GM18873 (cell line): ENCODE results near the gene NAA10.

ENCODE experiments used
- ATAC-seq: cut with Tn5 transposase; IDR thresholded peaks from one replicate; pipeline ENCODE4 v1.9.1; 2021; ENCODE audit warnings: mild to moderate bottlenecking, moderate library complexity, moderate number of reproducible peaks; ENCODE audit not compliant: unreplicated experiment, low FRiP score

The NAA10 gene

DNA sequence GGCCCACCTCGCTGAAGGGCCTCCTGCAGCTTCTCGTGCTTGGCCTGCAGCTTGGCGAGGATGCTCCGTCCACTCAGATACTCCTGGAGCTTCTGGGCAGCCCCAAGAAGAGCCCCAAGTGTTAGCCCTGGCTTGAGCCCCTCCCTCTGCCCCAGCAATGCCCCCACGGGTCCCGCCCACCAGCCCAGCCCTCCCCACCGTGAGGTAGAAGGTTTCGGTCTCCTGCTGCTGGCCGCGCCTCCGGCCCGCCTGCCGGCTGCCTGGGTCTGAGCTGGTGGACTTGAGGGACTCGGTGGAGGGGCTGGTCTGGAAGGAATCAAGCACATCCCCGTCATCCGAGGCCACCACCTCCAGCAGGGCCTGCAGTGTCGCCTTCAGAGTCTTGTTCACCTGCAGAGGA is 21.6 kb downstream of the NAA10 start:
- ATAC-seq: no peak

DNA sequence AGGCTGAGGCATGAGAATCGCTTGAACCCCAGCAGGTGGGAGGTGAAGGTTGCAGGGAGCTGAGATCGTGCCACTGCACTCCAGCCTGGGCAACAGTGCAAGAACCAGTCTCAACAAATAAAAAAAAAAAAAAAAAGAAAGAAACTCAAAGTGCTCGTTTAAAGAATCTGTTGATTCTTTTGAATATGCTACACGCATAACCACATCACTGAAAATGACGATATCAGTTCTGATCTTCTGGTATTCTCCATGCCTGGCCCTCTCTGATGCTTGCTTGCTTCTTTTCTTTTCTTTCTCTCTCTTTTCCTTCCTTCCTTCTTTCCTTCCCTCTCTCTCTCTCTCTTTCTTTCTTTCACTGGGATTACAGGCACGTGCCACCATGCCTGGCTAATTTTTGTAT is 23.0 kb downstream of the NAA10 start:
- no peak for ATAC-seq

DNA sequence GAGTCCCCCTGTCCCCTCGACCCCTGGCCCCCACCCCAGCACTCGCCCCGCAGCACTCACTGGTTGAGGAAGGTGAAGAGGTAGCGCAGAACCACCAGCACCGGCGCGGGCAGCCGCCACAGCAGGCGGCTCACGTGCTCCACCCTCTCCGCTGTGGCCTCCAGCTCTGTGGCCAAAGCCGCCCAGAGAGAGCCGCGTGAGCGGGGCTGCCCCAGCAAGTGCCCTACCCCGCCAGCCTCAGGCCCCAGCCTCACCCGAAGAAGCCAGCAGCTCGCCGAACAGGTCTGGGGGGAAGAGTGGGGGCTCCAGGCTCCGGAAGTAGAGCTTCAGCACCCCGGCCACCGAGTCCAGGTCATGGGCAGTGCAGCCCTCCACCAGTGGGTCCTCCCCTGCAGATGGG is 24.4 kb downstream of the NAA10 start:
- ATAC-seq: no peak

DNA sequence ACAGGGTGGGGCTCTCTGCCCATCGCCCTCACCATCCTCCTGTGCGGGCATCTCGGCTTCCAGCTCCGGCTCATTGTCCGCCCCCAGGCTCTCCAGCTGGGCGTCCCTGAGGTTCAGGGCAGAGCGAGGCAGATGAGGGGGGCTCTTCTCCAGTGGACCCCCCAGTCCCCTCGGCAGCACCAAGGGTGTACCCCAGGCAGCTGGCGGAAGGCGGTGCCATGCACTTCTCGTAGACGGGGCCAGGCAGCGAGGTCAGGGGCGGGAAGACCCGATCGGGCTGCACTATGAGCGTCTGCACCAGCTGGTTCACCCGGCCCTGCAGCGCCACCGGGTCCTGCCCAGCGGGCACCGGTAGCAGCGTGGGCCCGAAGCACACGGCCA is 24.9 kb downstream of the NAA10 start:
- ATAC-seq: no peak

DNA sequence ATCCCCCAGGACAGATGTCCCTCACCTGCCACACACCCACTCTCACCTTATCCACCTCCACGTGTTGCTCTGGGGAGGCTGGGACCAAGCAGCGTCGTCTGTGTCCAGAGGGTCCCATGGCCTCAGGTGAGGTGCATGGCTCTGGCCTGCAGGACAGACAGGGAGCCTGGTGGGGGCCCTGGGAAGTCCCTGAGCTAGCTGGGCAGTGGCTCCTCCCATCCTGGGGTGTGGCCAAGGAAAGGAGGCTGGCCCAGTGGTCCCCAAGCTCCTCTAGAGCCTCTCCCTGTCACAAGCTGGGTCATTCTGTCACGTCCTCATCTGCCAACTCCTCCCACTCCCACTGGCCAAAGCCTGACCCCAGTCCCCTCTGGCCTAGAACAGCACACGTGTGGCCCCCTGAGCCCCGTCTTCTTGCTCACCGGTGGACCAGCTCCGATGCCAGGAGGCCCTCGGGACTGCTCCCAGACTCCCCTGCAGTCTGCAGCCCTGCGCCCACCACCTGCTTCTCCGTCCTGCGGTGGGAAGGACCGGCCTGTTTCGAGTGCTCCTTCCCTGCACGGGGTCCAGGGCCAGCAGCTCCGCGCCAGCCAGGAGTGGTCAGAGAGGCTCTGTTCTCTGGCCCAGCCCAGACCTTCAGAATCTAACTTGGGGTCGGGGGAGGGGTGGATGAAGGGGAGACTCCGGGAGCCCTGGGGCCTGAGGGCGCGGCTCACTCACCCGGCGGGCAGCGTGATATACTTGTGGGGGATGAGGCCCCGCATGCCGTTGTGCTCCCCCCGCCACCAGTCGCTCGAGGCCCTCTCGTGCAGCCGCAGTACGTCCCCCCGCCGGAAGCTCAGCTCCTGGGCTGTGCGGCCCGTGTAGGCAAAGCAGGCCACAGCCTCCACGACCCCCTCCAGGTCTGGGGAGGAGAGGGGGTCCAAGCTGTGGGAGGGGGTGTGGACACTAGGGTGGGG is 25.5 kb downstream of the NAA10 start:
- ATAC-seq: no peak

DNA sequence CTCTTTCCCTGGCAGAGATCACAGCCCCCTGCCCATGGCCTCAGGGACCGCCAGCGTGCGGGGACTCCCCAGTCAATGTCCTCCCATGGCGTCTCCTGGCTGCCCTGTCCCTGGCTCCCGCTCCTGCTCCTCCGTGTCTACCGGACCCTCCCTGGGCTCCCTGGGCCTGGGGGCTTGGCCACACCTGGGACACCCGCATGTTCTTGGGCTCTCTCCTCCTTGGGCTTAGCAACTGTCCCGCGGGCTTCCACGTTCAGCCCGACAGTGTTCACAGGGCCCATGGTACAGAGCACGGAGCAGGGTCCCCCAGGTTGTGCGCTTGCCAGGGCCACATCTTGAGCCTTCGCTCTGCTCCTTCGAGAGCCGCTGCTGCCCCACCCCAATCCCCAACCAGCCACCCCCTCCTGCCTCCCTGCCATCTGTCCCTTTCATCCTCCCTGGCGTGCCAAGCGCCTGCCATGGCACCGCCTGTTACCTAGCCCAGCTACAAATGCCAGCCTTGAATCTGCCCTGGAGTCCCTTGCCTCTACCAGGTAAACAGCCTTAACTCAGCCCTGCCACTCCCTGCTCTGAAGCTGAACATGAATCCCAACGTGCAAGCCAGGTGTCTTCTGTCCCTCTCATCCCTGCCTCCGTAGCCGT is 26.5 kb downstream of the NAA10 start:
- no peak for ATAC-seq

DNA sequence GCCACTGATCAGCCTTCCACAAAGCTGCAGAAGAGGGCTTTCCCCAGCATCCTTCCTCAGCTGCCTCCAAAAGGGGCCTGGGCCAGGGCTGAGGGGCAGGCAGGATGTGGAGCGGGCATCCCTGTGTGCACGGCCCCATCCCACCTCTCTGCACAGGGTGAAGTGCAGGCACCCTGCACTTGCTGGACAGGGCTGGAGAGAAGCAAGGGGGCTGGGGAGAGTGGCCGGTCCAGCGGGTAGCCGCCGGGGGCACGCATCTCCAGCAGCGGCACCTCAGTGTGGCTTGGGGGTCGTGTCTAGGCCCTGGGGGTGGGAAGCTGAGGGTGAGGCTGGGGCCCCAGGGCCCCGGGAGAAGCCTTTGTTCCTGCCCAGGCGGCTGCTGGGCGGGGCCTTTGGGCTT is 27.4 kb downstream of the NAA10 start:
- no peak for ATAC-seq

DNA sequence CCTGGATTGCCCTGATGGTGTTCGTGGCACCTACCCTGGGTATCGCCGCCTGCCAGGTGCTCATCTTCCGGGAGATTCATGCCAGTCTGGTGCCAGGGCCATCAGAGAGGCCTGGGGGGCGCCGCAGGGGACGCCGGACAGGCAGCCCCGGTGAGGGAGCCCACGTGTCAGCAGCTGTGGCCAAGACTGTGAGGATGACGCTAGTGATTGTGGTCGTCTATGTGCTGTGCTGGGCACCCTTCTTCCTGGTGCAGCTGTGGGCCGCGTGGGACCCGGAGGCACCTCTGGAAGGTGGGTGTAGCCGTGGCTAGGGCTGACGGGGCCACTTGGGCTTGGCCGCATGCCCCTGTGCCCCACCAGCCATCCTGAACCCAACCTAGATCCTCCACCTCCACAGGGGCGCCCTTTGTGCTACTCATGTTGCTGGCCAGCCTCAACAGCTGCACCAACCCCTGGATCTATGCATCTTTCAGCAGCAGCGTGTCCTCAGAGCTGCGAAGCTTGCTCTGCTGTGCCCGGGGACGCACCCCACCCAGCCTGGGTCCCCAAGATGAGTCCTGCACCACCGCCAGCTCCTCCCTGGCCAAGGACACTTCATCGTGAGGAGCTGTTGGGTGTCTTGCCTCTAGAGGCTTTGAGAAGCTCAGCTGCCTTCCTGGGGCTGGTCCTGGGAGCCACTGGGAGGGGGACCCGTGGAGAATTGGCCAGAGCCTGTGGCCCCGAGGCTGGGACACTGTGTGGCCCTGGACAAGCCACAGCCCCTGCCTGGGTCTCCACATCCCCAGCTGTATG is 28.5 kb downstream of the NAA10 start:
- no peak for ATAC-seq

DNA sequence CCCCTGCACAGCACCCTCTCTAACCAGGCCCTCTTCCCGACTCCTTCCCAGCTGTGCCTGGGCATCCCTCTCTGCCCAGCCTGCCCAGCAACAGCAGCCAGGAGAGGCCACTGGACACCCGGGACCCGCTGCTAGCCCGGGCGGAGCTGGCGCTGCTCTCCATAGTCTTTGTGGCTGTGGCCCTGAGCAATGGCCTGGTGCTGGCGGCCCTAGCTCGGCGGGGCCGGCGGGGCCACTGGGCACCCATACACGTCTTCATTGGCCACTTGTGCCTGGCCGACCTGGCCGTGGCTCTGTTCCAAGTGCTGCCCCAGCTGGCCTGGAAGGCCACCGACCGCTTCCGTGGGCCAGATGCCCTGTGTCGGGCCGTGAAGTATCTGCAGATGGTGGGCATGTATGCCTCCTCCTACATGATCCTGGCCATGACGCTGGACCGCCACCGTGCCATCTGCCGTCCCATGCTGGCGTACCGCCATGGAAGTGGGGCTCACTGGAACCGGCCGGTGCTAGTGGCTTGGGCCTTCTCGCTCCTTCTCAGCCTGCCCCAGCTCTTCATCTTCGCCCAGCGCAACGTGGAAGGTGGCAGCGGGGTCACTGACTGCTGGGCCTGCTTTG is 29.2 kb downstream of the NAA10 start:
- no peak for ATAC-seq

DNA sequence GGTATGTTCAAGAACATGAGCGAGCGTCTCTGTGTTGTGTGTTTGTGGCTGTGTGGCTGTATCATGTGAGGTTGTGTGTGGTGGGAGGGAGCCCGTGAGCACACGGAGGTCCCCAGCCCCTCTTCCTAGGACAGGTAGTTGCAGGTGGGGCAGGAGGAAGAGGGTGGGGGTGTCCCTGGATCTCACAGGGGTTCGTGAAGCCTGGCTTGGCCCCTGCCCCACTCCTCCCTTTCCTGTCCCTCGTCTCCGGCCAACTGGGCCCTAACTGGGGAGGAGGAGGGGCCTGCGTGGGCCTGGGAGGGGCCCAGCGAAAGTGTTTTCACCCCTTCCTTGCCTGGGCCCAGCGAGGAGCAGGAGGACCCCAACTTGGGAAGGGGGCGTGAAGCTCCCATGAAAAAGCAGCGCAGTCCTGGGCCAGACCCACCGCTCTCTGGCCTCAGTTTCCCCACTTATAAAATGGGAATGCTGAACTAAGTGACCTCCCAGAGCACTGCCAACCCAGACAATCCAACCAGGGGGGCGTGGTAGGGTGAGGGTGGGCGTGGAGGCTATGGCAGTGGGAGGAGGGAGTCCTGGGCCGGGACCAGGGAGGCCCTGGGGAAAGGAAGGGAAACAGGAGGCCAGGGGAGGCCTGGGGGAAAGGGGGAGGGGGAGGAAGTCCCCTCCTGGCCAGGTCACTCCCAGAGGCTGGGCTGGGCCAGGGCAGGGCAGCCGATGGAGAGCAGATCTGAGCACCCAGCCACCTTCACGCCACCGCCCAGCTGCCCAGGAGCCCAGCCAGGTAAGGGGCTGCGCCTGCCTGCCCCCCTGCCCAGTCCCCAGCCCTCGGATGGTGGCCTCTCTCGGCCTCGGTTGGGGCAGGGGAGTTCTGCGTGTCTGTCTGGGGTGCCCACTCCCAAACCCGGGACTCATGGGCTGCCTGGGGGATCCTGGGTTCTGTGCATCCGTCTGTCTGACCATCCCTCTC is 30.6 kb downstream of the NAA10 start, which contains the start of gene AVPR2:
Gene AVPR2 (plus strand): TSS at position 683 of the 967 bp plus-strand sequence. CDS start 473 bp downstream, outside the sequence.
- ATAC-seq: no peak

DNA sequence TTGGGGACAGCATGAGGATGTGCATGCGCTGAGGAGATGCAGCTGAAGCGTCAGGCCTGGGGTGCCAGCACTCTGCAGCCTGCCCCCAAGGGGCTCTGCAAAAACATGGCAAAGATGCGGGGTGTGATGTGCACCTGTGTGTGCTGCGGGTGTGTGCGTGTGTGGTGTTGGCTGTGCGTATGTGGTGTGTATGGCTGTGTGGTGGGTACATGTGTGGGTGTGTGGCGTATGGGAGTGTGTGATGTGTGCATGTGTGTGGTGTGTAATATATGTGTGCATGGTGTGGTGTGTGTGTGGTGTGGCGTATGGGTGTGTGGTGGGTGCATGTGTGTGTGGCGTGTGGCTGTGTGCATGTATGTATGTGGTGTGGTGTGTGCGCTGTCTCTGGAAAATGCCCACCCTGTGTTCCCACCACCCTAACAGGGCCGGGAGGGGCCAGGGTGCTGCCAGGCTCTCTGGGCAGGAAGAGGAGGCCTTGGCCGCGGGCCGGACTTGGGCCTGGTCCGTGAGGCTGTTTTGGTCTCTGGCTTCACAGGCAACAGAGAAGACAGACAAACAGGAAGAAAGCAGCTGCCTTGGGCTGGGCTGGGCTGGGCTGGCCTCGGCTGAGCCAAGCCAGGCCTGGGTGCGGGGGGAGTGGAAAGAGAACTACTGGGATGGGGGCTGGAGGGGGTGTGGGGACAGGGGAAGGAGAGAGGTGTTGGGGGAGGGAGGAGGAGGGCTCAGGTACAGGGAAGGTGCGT is 31.4 kb downstream of the NAA10 start:
- ATAC-seq: no peak

DNA sequence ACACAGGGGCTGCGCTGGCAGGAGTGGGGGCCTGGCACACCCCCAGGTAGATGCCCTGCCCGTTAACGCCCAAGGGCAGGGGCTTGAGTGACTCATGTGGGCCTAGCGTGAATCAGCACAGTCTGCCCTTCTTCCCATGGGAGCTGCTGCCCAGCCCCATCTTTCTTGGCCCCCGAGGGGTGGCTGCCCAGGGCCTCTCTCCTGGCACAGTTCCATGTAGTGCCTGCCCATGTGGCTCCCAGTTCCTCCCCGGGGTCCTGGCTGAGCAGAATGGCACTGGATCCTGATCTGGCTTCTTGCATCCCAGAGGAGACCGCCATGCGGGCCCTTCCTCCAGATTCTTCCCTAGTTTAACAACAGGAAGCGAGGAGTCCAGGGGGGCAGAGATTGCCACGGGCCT is 32.5 kb downstream of the NAA10 start:
- no peak for ATAC-seq

DNA sequence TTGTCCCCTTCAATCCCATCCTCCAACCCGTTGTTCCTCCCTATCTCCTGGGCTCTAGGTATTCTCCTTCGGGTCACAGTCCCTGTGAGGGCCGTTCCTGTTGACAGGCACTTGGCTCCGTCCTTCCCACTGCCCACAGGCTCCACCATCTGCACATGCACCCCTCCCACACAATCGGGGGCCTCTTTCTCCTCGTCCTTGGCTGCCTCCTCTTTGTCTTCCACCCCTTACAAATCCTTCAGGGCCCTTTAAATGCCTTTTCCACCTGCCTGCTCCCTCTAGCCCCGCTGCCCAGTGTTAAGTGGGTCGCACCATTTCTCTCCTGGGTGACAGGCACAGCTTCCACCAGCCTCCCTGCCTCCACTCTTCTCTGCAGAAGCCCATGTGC is 33.1 kb downstream of the NAA10 start:
- ATAC-seq: no peak

DNA sequence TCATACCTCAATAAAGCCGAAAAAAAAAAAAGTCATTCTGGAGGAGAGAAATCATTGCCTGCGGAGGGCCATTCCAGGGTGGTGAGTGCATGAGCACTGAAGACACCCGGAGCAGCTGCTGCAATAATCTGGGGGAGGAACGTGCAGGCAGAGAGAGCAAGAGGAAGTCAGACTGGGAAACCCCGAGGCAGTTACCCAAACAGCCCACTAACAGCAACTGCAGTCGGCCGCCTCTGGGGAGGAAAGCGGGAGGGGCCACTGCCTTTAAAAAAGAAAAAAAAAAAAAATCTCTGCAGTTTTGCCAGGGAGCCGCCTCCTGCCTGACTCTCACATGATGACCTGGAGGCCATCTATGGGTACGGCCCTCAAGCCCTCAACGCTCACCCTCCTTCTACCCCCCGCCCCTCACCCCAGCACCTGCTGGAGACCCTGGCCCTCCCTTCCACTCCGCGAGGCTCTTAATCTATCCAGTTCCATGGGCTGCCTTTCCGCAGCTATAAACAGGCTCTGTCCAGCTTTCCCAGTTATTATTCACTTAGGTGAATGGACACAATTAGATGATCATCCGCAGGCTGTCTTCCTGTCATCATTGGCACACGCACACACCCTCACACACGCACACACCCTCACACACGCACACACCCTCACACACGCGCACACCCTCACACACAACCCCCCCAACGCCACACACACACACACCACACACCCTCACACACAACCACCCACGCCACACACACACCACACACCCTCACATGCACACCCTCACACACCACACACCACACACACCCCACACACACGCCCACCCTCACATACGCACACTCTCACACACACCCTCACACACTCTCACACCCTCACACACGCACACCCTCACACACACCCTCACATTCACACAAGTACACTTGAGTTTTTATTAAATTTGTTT is 33.7 kb downstream of the NAA10 start:
- ATAC-seq: peak; percentile 92

DNA sequence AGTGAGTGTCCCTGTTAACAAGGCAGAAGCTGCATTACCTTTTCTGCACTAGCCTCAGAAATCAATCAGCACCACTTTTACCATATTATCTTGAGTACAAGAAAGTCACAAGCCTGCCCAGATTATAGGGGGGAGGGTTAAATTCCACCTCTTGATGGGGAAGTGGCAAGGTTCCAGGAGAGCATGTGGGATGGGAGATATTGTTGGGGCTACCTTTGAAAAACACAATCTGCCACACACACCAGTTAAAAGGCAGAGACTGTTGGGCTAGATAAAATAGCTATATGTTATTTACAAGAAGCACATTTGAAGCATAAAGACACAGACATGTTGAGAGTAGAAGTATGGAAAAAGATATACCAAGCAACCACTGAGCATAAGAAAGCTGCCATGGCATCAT is 36.9 kb downstream of the NAA10 start:
- ATAC-seq: no peak

DNA sequence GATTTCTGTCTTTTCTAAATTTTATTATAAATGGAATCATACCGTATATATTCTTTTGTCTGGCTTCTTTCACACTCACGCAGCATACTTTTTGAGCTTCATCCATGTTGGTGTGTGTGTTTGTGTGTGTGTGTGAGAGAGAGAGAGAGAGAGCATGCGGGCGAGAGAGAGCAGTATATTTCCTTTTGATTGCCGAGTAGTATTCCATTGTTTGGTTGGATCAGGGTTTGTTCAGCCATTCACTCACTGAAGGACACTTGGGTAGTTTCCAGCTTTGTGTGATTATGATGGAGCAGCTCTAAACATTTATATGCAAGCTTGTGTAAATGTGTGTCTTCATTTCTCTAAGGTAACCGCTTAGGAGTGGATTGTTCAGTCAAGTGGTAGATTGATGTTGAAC is 45.7 kb downstream of the NAA10 start:
- no peak for ATAC-seq

DNA sequence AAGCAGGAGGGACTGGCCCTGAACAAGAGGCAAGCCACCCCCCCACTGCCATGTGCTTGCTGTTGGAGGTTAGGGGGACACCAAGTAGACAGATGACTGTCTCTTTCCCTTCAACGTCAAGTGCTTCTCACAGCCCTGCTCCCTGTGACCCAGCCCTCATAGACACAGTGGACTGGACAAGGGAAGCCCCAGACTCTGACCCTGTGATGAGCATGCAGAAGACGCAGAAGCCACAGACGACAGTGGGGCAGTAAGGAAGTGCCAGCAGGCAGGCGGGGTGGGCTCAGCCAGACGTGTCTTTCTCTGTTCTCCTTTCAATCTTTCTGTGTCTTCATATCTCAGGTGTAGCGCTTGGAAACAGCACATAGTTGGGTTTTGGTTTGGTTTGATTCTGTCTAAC is 46.5 kb downstream of the NAA10 start:
- ATAC-seq: no peak

DNA sequence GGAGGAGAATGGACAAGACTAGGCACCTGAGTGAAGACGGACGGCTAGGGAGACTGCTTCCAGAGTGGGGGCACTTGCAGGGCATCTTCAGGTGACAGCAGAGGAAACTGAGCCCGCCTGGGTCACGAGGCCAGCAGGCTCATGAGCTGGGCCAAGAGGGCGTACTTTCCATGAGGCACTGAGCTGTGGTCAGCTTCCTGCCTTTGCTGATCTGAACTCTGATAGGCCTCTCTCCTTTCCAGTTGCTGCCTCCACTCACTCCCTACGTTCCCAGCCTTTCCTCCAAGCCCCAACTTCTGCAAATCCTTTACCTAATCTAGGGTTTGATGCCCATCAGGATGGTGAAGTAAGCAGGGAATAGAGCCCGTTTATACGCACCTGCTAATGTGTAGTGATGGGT is 47.5 kb downstream of the NAA10 start:
- ATAC-seq: no peak
